PC-9 (cell line): ENCODE data around the gene NLGN1. TPM values are rescaled to one million over a fixed set of nuclear protein-coding genes. Genes with fewer than 3 reads are reported as not detected.

ENCODE experiments used
- BruUV-seq: library from RNA; stranded (reverse); fragments of 400-500 nt; replicated peaks from 2 replicates; lab custom pipeline; 2021; lab: Mats Ljungman, UMichigan
- CTCF ChIA-PET: fragments of 300-600 bp; sonication (Branson Sonifier 250); formaldehyde crosslinking; loops from one replicate; lab custom pipeline; 2022; ENCODE audit warnings: antibody characterized with exemption; lab: Charles Lee
- POLR2A ChIA-PET: fragments of 300-600 bp; sonication (Branson Sonifier 250); formaldehyde crosslinking; loops from one replicate; lab custom pipeline; 2022; ENCODE audit warnings: antibody characterized with exemption; ENCODE audit not compliant: unreplicated experiment; lab: Charles Lee
- DNase-seq, 2 experiments: peaks; one replicate each; pipeline versions ENCODE4 v3.0.0 to v3.0.0-alpha.2; 2015 to 2022; ENCODE audit warnings: mixed read lengths in 1 of 2
- H2AFZ ChIP-seq: fragments of 200-600 bp; sonication (generic); 2 replicates; pipeline ENCODE4 v1.8.1; 2017; ENCODE audit warnings: antibody characterized with exemption
- H3F3A ChIP-seq: fragments of 200-600 bp; sonication (generic); 2 replicates; pipeline ENCODE4 v1.8.1; 2017; ENCODE audit warnings: antibody characterized with exemption, mild to moderate bottlenecking, low read depth; ENCODE audit not compliant: insufficient read depth
- H3K27ac ChIP-seq: fragments of 200-600 bp; sonication (generic); 2 replicates; pipeline ENCODE4 v1.6.1; 2016; ENCODE audit warnings: mixed run types
- H3K27me3 ChIP-seq: fragments of 200-600 bp; sonication (generic); 2 replicates; pipeline ENCODE4 v1.6.1; 2016; ENCODE audit warnings: low read depth, mixed run types; ENCODE audit not compliant: insufficient read depth
- H3K36me3 ChIP-seq: fragments of 200-600 bp; sonication (generic); 2 replicates; pipeline ENCODE4 v1.6.1; 2016; ENCODE audit warnings: low read depth, mixed run types
- H3K4me1 ChIP-seq: fragments of 200-600 bp; sonication (generic); replicated peaks from 2 replicates; pipeline ENCODE4 v1.6.1; 2016; ENCODE audit warnings: mixed run types; ENCODE audit not compliant: insufficient read depth
- H3K4me2 ChIP-seq: fragments of 200-600 bp; sonication (generic); 2 replicates; pipeline ENCODE4 v1.6.1; 2017; ENCODE audit warnings: mixed run types
- H3K4me3 ChIP-seq: fragments of 200-600 bp; sonication (generic); 2 replicates; pipeline ENCODE4 v1.6.1; 2016; ENCODE audit warnings: mixed run types
- H3K79me2 ChIP-seq: fragments of 200-600 bp; sonication (generic); 2 replicates; pipeline ENCODE4 v1.6.1; 2017; ENCODE audit warnings: low read depth, mixed run types
- H3K9me2 ChIP-seq: fragments of 200-600 bp; sonication (generic); 2 replicates; pipeline ENCODE4 v1.8.1; 2017; ENCODE audit warnings: mild to moderate bottlenecking; ENCODE audit not compliant: insufficient read depth
- H3K9me3 ChIP-seq: fragments of 200-600 bp; sonication (generic); 2 replicates; pipeline ENCODE4 v1.8.1; 2016; ENCODE audit warnings: low read depth; ENCODE audit not compliant: insufficient read depth
- H4K20me1 ChIP-seq: fragments of 200-600 bp; sonication (generic); 2 replicates; pipeline ENCODE4 v1.8.1; 2017; ENCODE audit not compliant: insufficient read depth
- CTCF ChIP-seq: fragments of 200-600 bp; sonication (generic); conservative IDR thresholded peaks from 2 replicates; pipeline ENCODE4 v1.6.1; 2017; ENCODE audit warnings: mixed run types, antibody characterized with exemption, mild to moderate bottlenecking, moderate library complexity
- EZH2 ChIP-seq: fragments of 200-600 bp; sonication (generic); IDR thresholded peaks from 2 replicates; pipeline ENCODE4 v1.8.0; 2017; ENCODE audit warnings: antibody characterized with exemption, low read depth
- intact Hi-C: fragments of 100-400 bp; cut with micrococcal nuclease; formaldehyde crosslinking; loops from one replicate; pipeline ENCODE4 v1.10.0; 2022; ENCODE audit not compliant: unreplicated experiment
- total RNA-seq: library from RNA; stranded (reverse); gene quantifications from 2 replicates; pipeline ENCODE4 v1.2.3, GENCODE V29; 2021

The NLGN1 gene
- total RNA-seq, 1 experiment from 2014 or later: 1.4 TPM

DNA sequence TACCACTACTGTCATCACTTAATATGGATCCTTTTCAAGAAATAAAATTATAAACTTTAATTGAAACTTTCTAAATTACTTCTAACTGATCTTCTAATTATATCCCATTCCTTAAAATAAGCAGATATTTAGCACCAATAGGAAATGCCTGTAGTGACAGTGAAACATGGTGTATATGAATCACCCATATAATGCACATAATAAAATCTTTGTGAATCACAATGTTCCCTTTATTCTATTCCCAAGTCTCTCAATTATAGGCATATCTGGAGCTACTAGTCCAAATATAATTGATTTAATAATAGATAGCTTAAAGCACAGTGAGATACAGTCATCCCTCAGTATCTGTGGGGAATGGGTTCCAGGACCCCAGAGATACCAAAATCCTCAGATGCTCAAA is 490.3 kb downstream of the NLGN1 start:
- CTCF ChIA-PET: no interaction called here
- Histone ChIP-seq H3K4me3 (no peak overlapping the region), H3K9me3 (no peaks in the 10 kb centered on the region), H3K4me1 (no peaks in the 10 kb centered on the region), H3K9me2 (no peaks in the 10 kb centered on the region), H3K79me2 (no peaks in the 10 kb centered on the region), H3F3A (no peaks in the 10 kb centered on the region), H2AFZ (no peak overlapping the region), H4K20me1 (no peaks in the 10 kb centered on the region), H3K4me2 (no peak overlapping the region), H3K36me3 (no peaks in the 10 kb centered on the region), H3K27ac (no peak overlapping the region), H3K27me3 (no peaks in the 10 kb centered on the region)
- no TSS peak for BruUV-seq
- intact Hi-C loops: no loop called here
- DNase-seq: no peak
- POLR2A ChIA-PET: no interaction called here
- TF ChIP-seq EZH2 (no peak), CTCF (no peak)

GRCh38 chr3:173889596-173889995 is 492.1 kb downstream of the NLGN1 start:
- no peak overlapping the region for H3K4me3 ChIP-seq
- H2AFZ ChIP-seq: 0 out of 2 replicates have a peak overlapping the region, but pooled peaks have one; percentile 24
- ChIA-PET CTCF (no interaction called here), POLR2A (no interaction called here)
- no peaks in the 10 kb centered on the region for H3K4me1 ChIP-seq
- intact Hi-C loops: no loop called here
- no peaks in the 10 kb centered on the region for H3K27me3 ChIP-seq
- no peaks in the 10 kb centered on the region for H3K9me3 ChIP-seq
- no peak overlapping the region for H3K27ac ChIP-seq
- no peak for TF ChIP-seq EZH2
- TF ChIP-seq CTCF: no peak
- H3F3A ChIP-seq: no peaks in the 10 kb centered on the region
- no peak overlapping the region for H3K4me2 ChIP-seq
- no TSS peak for BruUV-seq
- H3K79me2 ChIP-seq: no peaks in the 10 kb centered on the region
- DNase-seq: no peak
- no peaks in the 10 kb centered on the region for H3K9me2 ChIP-seq
- no peaks in the 10 kb centered on the region for H4K20me1 ChIP-seq
- no peaks in the 10 kb centered on the region for H3K36me3 ChIP-seq

DNA sequence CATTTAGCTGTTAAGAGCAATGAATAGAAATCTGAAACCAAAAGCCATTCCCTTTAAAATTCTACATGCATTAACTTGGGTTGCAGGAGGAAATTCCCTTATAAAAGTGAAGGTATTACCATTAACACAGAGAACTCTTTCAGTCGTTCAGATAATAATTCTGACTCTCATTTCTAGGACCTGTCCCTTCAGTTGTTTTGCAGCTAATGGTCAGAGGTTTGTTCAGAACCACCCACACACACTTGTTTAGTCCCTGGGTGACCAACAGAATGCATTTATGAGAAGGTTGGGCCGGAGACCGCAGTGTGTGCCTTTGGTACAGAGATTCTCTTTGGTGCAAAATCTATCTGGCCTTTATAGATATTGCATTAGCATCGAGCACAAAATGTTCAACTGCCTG is 492.5 kb downstream of the NLGN1 start:
- no peak for TF ChIP-seq EZH2
- H2AFZ ChIP-seq: no peak overlapping the region
- DNase-seq: no peak
- CTCF ChIA-PET: no interaction called here
- H3K79me2 ChIP-seq: no peaks in the 10 kb centered on the region
- no peaks in the 10 kb centered on the region for H3K9me2 ChIP-seq
- no peaks in the 10 kb centered on the region for H3K9me3 ChIP-seq
- no peaks in the 10 kb centered on the region for H3K27me3 ChIP-seq
- intact Hi-C loops: no loop called here
- H3K4me1 ChIP-seq: no peaks in the 10 kb centered on the region
- POLR2A ChIA-PET: no interaction called here
- no peak overlapping the region for H3K4me2 ChIP-seq
- no TSS peak for BruUV-seq
- H3K4me3 ChIP-seq: no peak overlapping the region
- no peaks in the 10 kb centered on the region for H3F3A ChIP-seq
- no peaks in the 10 kb centered on the region for H4K20me1 ChIP-seq
- no peaks in the 10 kb centered on the region for H3K36me3 ChIP-seq
- no peak overlapping the region for H3K27ac ChIP-seq
